Panc1 (cell line): Measurements from ENCODE around the gene BAMBI.

Experiments used
- CTCF ChIP-seq: fragments of 450-650 bp; IDR thresholded peaks from 2 replicates; pipeline ENCODE4 v1.5.1; 2017; ENCODE audit warnings: mild to moderate bottlenecking
- POLR2AphosphoS5 ChIP-seq: IDR thresholded peaks from 2 replicates; pipeline ENCODE4 v1.6.1; 2012; ENCODE audit warnings: mild to moderate bottlenecking, low read depth, low read length, moderate library complexity
- TCF7L2 ChIP-seq: IDR thresholded peaks from 2 replicates; pipeline ENCODE4 v1.6.1; 2011; ENCODE audit warnings: mild to moderate bottlenecking, low read depth, low read length, inconsistent platforms

- TF ChIP-seq CTCF (no peak), POLR2AphosphoS5 (no peak), TCF7L2 (no peak)
Observed at GRCh38 chr10:28728366-28728765, 51.0 kb downstream of the BAMBI start.
